Activated CD4-positive, alpha-beta T cell treated with anti-CD3 and anti-CD28 coated beads, Interleukin-2, amount 50 U/mL, for 24 hours (primary cell): ENCODE measurements around the gene SOX10.

Experiments used
- DNase-seq, 2 donors: peaks; one replicate each; pipeline ENCODE4 v3.0.0-alpha.2; 2020; ENCODE audit warnings: low read depth in 1 of 2, low spot score in 1 of 2

SOX10 gene

DNA sequence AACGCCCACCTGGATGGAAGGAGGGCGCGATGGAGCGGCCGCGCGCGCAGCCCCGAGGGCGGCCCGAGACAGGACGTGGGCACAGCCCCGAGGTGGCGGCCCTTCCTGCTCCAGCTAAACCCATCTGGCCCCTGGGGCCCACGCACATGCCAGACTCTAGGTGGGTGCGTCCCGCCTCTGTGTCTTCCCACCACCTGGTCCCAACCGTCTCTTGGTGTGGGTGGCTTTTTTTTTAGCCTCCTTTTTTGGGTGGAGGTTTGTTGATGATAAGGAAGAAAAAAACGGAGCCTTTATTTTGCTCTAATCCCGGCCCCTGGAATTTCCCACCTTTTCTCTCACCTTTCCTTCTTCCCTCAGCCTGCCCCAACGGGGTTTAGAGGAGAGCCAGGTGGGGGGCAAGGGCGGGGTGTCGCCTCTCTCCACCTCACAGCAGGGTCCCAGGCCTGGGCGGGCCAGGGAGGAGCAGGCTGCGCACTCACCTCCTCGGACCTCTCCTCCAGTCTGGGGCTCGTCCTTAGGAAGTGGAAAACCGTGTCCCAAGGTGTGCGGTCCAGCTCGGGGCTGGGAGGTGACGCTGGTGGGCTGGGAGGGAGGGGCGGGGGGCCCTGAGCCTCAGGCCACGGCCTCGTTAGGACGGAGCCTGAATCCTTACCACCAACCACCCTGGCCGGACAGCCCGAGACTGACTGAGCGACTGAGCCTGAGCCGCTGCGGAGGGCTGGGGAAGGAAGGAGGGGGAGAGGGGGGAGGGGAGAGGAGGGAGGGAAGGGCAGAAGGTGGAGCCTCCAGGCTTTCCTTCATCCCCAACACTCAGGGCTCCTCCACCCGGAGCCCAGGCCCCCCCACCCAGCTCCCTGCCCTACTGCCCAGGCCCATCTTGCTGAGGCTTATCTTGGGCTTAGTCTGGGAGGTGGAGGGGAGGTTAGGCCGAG, at the start of gene SOX10:
Gene SOX10, minus strand, starts transcription at position 696 of the 932 bp plus-strand sequence. CDS start 771 bp downstream, outside the sequence.
- no peak for DNase-seq

DNA sequence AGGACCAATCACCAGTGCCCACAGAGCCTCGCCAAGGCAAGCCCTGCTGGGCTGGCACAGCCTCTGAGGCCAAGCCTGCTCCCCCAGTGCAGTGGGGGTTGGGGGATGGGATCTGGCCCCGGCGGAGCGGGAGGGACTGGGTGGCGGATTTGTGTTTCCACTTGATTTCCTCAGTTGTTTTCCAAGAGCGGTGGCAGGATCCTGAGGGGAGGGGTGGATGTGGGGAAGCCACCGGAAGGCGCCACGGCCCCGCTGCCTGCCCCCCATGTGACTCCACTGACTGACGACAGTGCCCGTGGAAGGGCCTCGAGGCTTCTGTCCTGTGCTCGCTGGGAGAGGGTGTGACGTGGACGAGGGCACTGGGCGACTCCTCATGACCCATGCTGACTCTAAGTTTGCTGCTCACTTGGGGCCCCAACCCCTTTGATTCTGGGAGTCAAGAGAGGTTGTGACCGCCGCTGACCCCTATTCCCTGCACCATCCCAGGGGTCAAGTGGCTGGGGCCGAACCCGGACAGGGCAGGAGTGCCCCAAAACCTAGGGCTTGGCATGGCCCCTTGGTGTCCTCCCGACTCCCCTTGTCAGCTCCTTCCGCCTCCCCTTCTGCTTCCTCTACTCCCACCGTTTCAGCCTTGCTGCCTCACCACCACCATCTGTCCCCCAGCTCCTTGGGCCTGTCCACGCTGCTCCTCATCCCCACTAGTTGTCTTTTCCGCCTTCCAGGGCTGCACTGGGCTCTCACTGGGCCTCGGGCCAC, 49.3 kb upstream of the SOX10 start:
- DNase-seq, result no peak

DNA sequence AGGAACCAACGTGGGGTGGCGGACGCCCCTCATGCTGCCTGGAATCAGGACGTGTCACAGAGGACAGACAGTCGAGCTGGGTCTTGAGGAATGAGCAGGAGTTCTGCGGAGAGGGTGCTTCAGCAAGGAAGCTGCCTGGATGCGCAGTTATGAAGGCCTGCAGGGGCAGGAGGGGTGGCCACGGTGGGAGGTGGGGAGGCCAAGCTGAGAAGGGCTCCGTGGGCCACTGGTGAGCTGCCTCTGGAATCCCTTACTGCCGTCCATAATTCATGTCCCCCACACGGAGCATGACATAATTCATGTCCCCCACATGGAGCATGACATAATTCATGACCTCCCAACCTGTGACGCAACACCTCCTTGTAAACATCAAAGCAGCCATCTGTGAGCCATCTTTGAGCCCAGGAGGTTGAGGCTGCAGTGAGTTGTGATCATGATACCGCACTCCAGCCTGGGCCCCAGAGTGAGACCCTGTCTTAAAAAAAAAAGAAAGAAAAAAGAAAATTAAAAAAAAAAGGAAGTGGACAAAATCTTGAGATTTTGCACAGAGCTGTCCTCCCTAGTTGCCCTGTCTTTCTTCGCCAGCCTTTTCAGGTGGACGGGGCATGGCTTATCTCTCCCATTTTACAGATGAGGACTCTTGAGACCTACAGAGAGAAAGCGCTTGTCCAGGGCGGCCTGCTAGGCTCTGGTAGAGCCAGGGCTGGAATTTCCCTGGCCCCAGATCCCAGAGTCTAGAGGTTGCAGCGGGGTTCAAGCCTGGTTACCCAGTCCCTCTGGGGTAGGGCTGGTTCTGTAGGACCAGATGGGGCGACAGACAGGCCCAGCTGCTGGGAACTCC, 48.5 kb upstream of the SOX10 start:
- no peak for DNase-seq

DNA sequence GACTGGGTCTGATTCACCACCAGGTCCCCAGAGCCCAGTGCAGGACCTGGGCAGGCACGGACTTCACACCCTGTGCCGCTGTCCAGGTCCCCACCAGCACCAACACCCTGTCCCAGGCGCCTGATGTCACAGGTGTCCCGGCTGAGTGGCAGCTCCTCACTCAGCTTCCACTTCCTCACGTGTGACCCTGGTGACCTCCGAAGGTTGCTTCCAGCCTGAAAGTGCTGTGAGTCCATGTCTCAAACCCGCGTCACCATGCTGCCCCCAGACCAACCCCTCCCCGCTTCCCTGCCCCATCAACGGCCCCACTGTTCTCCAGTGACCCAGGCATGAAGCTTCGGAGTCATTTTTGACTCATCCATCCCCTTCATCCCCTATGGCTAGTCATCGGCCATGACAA, 47.1 kb upstream of the SOX10 start:
- no peak for DNase-seq

DNA sequence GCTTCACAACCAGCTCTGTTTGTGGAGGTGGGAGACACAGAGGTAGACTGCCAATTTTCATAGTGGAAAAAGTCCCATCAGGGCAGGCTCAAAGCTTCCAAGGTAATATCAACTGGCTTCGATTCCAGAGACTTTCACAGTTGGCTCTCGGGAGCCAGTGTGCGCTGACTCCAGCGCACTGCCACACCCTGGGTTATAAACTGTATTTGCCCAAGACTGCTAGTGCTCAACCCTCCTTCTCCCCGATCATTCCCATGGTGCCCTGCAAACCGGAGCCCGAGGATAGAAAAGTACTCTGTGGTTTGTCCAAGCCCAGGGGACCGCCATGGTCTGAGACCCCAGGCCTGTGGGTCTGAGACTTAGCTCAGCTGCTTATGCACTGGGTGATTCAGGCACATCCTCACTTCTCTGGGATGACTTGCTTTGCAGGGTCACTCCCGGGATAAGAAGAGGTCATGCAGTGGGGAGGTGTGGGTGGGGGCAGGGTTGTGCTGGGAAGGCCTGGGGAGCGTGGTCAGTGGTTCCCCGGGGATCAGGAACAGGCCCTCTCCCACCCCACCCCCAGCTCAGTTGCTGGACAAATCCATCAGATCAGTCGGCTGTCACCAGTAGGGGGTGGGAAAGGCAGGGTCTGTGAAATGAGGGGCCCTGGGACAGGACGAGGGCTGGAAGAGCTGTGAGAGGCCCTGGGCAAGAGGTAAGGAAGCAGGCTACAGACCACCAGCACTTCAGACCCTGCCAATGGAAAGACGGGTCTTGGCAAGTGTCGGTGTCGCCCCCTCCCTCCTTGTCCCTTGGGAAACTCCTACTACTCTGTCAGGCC, 46.2 kb upstream of the SOX10 start:
- DNase-seq, result no peak

DNA sequence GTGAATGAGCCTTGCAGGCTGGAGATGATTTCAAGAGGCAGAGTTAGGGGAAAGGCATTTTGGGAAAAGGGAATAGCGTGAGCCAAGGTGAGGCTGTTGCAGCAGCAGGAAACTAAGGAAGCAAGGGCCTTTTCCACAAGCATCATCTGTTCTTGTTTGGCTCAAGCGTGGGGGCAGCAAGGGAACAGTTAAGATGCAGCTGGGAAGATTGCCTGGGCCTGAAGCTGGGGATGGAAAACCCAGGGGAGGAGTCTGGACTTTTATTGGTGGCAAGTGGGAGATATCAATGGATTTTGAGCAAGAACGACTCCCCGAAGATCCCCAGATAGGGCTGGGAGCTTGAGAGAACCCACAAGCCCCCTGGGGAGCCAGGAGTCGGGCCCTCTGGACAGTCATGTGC, 45.5 kb upstream of the SOX10 start:
- DNase-seq, result no peak

GRCh38 chr22:38029370-38029769, 45.0 kb upstream of the SOX10 start:
- DNase-seq, result no peak

DNA sequence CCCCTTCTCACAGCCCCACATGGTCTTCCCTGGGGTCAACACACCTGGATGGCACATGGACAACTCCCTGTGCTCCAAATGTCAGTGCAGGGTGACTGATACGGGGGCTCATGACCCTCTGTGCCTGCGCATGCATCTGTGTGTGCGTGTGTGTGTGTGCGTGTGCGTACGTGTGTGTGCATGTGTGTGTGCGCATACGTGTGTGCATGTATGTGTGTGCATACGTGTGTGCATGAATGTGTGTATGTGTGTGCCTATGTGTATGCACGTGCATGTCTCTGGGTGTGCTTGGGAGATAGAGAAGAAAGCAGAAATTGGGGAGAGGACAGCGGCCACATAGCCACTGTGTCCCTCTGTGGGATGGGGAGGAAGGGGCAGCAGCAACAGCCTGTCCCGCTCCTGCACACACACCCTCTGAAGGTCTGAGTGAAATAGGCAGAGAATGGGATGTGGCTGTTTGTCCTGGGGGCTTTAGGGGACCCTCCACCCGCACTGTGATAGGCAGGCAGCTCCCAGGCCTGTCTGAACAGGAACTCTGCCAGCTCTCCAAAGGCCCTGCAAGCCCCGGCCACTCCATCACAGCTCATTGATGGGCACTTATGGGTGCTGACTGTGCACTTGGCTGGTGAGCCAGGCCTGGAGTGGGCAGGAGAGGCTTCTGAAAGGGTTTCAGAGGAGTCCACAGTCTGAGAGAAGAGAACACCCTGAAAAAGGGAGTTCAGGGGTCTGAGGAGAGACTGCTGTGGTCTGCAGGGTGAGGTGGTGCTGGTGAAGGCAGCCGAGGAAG, 44.2 kb upstream of the SOX10 start:
- no peak for DNase-seq

DNA sequence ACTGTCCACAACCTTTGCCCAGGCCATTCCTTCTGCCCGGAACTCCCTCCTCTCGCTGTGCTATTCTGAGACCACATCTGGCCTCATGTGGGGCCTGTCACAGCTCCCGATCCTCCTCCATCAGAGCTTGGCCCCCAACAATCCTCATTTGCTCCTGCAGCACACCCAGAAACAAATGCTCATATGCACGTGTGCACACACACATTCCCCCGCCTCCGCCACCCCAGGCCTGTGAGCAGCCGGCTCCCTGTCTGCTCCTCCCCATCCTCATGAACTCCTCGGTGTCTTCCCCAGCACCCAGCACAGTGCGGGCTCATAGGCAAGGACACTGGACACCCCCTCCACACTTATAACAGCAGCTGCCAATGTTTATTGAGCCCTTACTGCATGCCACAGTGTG, 43.1 kb upstream of the SOX10 start:
- no peak for DNase-seq

- no peak for DNase-seq
These were observed 42.1 kb upstream of the SOX10 start for GRCh38 chr22:38026130-38027111.

GRCh38 chr22:38025514-38025913, 41.2 kb upstream of the SOX10 start:
- no peak for DNase-seq

- no peak for DNase-seq
These were observed 38.7 kb upstream of the SOX10 start for GRCh38 chr22:38023045-38023444.

- no peak for DNase-seq
These were observed 36.9 kb upstream of the SOX10 start for GRCh38 chr22:38021206-38021605.

GRCh38 chr22:38018938-38019827, 34.8 kb upstream of the SOX10 start:
- DNase-seq, result no peak

GRCh38 chr22:38017939-38018885, 33.9 kb upstream of the SOX10 start:
- DNase-seq, result no peak

DNA sequence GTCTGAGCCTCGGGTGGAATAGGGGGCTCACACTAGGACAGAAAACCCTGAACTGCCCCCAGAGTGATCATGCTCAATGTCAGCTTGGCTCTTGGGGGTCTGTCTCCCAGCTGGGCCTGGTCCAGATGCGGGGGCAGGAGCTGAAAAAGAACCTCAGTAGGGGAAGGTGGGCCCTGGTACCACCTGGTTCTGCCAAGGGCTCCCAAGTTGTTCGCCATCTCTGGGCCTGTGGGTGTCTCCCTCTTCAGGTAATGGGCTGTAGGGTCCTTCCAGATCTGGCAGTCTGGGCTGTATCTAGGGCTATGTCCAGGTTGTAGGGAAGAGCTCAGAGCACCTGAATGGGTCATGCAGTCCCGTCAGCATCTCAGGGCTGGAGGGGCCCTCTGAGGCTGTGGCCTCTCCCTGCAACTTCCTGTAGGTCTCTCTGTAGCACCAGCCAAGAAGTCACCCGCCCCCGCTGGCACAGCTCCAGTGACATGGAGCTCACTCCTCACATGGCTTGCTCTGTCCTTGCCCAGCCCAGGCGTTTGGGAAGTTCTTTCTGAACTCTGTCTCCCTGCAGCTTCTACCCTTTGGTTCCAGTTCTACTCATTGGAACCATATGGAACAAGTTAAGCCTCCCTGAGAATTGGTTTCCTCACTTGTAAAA, 33.0 kb upstream of the SOX10 start:
- no peak for DNase-seq
